Gastroesophageal sphincter (tissue), 4 donors: ENCODE results near the gene OLA1. TPM values are rescaled to one million over a fixed set of nuclear protein-coding genes. Genes with fewer than 3 reads are reported as not detected.

Experiments used
- ATAC-seq: fragments of 150-250 bp; one replicate; pipeline ENCODE4 v1.9.1; 2016; ENCODE audit warnings: mild to moderate bottlenecking, moderate library complexity
- H3K27ac ChIP-seq, 4 donors: fragments of 200-600 bp; sonication (generic) in 3 of 4; 1 replicate in 3 of 4; 2 replicates in 1 of 4; pipeline ENCODE4 v1.5.1; 2016 to 2019
- H3K27me3 ChIP-seq: fragments of 200-600 bp; sonication (generic); one replicate; pipeline ENCODE4 v1.5.1; 2019
- H3K36me3 ChIP-seq, 2 donors: fragments of 200-600 bp; sonication (generic); one replicate each; pipeline ENCODE4 v1.5.1; 2019; ENCODE audit warnings: control low read depth in 1 of 2
- H3K4me1 ChIP-seq, 3 donors: fragments of 200-600 bp; sonication (generic); 1 replicate in 2 of 3; 2 replicates in 1 of 3; pipeline ENCODE4 v1.5.1; 2016 to 2019; ENCODE audit warnings: control low read depth in 2 of 3
- H3K4me3 ChIP-seq, 2 donors: fragments of 200-600 bp; sonication (generic); one replicate each; pipeline ENCODE4 v1.5.1; 2019; ENCODE audit warnings: mild to moderate bottlenecking in 1 of 2, moderate library complexity in 1 of 2
- H3K9me3 ChIP-seq, 3 donors: fragments of 200-600 bp; sonication (generic); one replicate each; pipeline ENCODE4 v1.5.1; 2017 to 2019; ENCODE audit warnings: control low read depth in 2 of 3
- CTCF ChIP-seq, 4 experiments: fragments of 200-600 bp in 2 of 4; fragments of 450-650 bp in 2 of 4; sonication (generic) in 1 of 4; IDR thresholded peaks; one replicate each; pipeline ENCODE4 v1.5.1; 2017 to 2019; ENCODE audit warnings: antibody characterized with exemption in 4 of 4, mild to moderate bottlenecking in 2 of 4, moderate library complexity in 2 of 4
- EP300 ChIP-seq: sonication (generic); formaldehyde crosslinking; IDR thresholded peaks from one replicate; pipeline ENCODE4 v1.6.1; 2017; ENCODE audit warnings: antibody characterized with exemption, mild to moderate bottlenecking
- POLR2A ChIP-seq, 2 donors: fragments of 450-650 bp; IDR thresholded peaks; one replicate each; pipeline ENCODE4 v1.6.1; 2017; ENCODE audit warnings: antibody characterized with exemption in 2 of 2, mild to moderate bottlenecking in 2 of 2, moderate library complexity in 1 of 2
- POLR2AphosphoS5 ChIP-seq: sonication (generic); formaldehyde crosslinking; IDR thresholded peaks from one replicate; pipeline ENCODE4 v1.6.1; 2017; ENCODE audit warnings: antibody characterized with exemption
- WGBS, 2 donors: methylation state at CpG; one replicate each; pipeline ENCODE4 v1.1.5; 2018; ENCODE audit warnings: low coverage in 1 of 2; 5-methylcytosine and 5-hydroxymethylcytosine counted together
- total RNA-seq, 4 donors: library from RNA; depleted of rRNA; stranded (reverse); fragments of >200 nt; gene quantifications; one replicate each; pipeline ENCODE4 v1.1.0, GENCODE V29; 2016

OLA1 gene
- total RNA-seq, 4 donors from 2014 or later, result 57.1 to 90.4 (median 72.1) TPM

GRCh38 chr2:174027956-174028355 is 220.4 kb downstream of the OLA1 start:
- H3K4me1 ChIP-seq, result peaks cover 0 to 34% (median 14%) of the 10 kb centered on the region in 3 donors
- ATAC-seq, result no peak
- no peaks in the 10 kb centered on the region for H3K9me3 ChIP-seq
- TF ChIP-seq EP300, result no peak
- no peak for TF ChIP-seq CTCF (IDR thresholded peaks at IDR 0.05)
- no peak for TF ChIP-seq POLR2A (IDR thresholded peaks at IDR 0.05)
- TF ChIP-seq POLR2AphosphoS5, result no peak
- no peak overlapping the region for H3K27ac ChIP-seq
- no peaks in the 10 kb centered on the region for H3K27me3 ChIP-seq
- no peaks in the 10 kb centered on the region for H3K36me3 ChIP-seq
- no CpG with 5 or more reads among the region's 3 CpGs for WGBS, 2 donors
- no peak overlapping the region for H3K4me3 ChIP-seq

GRCh38 chr2:174026122-174026845 is 222.0 kb downstream of the OLA1 start:
- no peak for ATAC-seq
- Histone ChIP-seq H3K36me3 (no peaks in the 10 kb centered on the region), H3K4me3 (peak overlapping the region in 1 of 2 donors; percentile 9), H3K27ac (peak overlapping the region in 3 of 4 donors; percentile 76 to 86 (median 81)), H3K9me3 (no peaks in the 10 kb centered on the region), H3K4me1 (peaks cover 0 to 34% (median 14%) of the 10 kb centered on the region in 3 donors), H3K27me3 (no peaks in the 10 kb centered on the region)
- WGBS, 2 donors, result 80 to 86% methylated on average over 2 to 4 of the region's 23 CpGs
- TF ChIP-seq EP300 (no peak), POLR2AphosphoS5 (no peak), POLR2A (IDR thresholded peaks at IDR 0.05) (no peak), CTCF (IDR thresholded peaks at IDR 0.05) (no peak)

GRCh38 chr2:174025271-174026121 is 222.8 kb downstream of the OLA1 start:
- H3K4me3 ChIP-seq, result peak overlapping the region in 1 of 2 donors; percentile 9
- WGBS, 2 donors, result 34 to 43% methylated on average over 1 to 11 of the region's 47 CpGs
- peaks cover 0 to 34% (median 14%) of the 10 kb centered on the region in 3 donors for H3K4me1 ChIP-seq

GRCh38 chr2:174024524-174025270 is 223.6 kb downstream of the OLA1 start:
- no peaks in the 10 kb centered on the region for H3K27me3 ChIP-seq
- no peaks in the 10 kb centered on the region for H3K36me3 ChIP-seq
- peaks cover 0 to 34% (median 14%) of the 10 kb centered on the region in 3 donors for H3K4me1 ChIP-seq
- peak overlapping the region; percentile 51 to 86 (median 78) for H3K27ac ChIP-seq
- TF ChIP-seq POLR2AphosphoS5, result no peak
- TF ChIP-seq POLR2A (IDR thresholded peaks at IDR 0.05), result no peak
- no peak for TF ChIP-seq CTCF (IDR thresholded peaks at IDR 0.05)
- TF ChIP-seq EP300, result no peak
- peak overlapping the region in 1 of 2 donors; percentile 9 for H3K4me3 ChIP-seq
- 35 to 36% methylated on average over 8 to 10 of the region's 14 CpGs for WGBS, 2 donors
- H3K9me3 ChIP-seq, result no peaks in the 10 kb centered on the region
- peak; percentile 76 for ATAC-seq

More at GRCh38 chr2:174025271-174026121, 222.8 kb downstream of the OLA1 start:
- peak; percentile 88 for ATAC-seq
- H3K27ac ChIP-seq, result peak overlapping the region in 3 of 4 donors; percentile 76 to 86 (median 81)
- TF ChIP-seq CTCF (IDR thresholded peaks at IDR 0.05) (no peak), POLR2AphosphoS5 (peak; percentile 68), POLR2A (IDR thresholded peaks at IDR 0.05) (peak; percentile 29 to 38)
- no peaks in the 10 kb centered on the region for H3K36me3 ChIP-seq
- H3K27me3 ChIP-seq, result no peaks in the 10 kb centered on the region
- no peaks in the 10 kb centered on the region for H3K9me3 ChIP-seq
